ENCODE measurements around the gene CBX8. TPM values are rescaled to one million over a fixed set of nuclear protein-coding genes. Genes with fewer than 3 reads are reported as not detected.

The CBX8 gene
- total RNA-seq, 1 experiment from 2014 or later = 11.3 TPM

- H3K9me3 ChIP-seq (ENCODE audit: low read length) = no peaks in the 10 kb centered on the region
- H3F3A ChIP-seq (ENCODE audit: low read length, unreplicated experiment) = no peaks in the 10 kb centered on the region
- H3K9ac ChIP-seq (ENCODE audit: low read length) = no peak overlapping the region
- ChIA-PET CTCF (interaction anchor here (0.5 to 0.7 kb wide), 4 partner anchors 20 to 167 kb away, joined by 3 to 7 read pairs (median 5); no protein-coding TSS in a partner anchor), POLR2A (ENCODE audit: unreplicated experiment) (interaction anchor here (0.6 kb wide), 1 partner anchor 315 kb away, joined by 4 read pairs; no protein-coding TSS in a partner anchor)
- ATAC-seq (peak; percentile 11), DNase-seq (no peak)
- H3K4me1 ChIP-seq (ENCODE audit: insufficient read depth, low read length) = peaks cover 18% of the 10 kb centered on the region
- H4K20me1 ChIP-seq (ENCODE audit: low read length) = peaks cover 21% of the 10 kb centered on the region
- no peaks in the 10 kb centered on the region for H3K9me2 ChIP-seq (replicated peaks; ENCODE audit: low read length)
- H3K27ac ChIP-seq (ENCODE audit: low read length) = no peak overlapping the region
- H3K4me2 ChIP-seq (ENCODE audit: low read length) = peak overlapping the region; percentile 63
- peaks cover 13% of the 10 kb centered on the region for H3K79me2 ChIP-seq (ENCODE audit: low read length)
- TF ChIP-seq EZH2 (IDR thresholded peaks at IDR 0.05; ENCODE audit: low read length, unreplicated experiment) = no peak
- TF ChIP-seq EZH2phosphoT487 (IDR thresholded peaks at IDR 0.05; ENCODE audit: borderline replicate concordance, low read length) = no peak
- TF ChIP-seq CTCF (conservative IDR thresholded peaks at IDR 0.05; ENCODE audit: low read depth, low read length) = no peak
- H3K27me3 ChIP-seq (ENCODE audit: low read length) = no peaks in the 10 kb centered on the region
- H3K36me3 ChIP-seq (ENCODE audit: low read depth, low read length) = peaks cover 14% of the 10 kb centered on the region; the same call in 1 of the 2 replicates
- no TSS peak for BruUV-seq (replicated peaks)
- H3K4me3 ChIP-seq (ENCODE audit: low read length) = peak overlapping the region; percentile 44; the same call in 1 of the 2 replicates
- intact Hi-C loops (cut with micrococcal nuclease) = loop anchor here (10.0 kb wide), 1 partner anchor 87 kb away; no protein-coding TSS in a partner anchor
- H2AFZ ChIP-seq (ENCODE audit: low read length) = no peak overlapping the region
These were observed 34.7 kb upstream of the CBX8 start for GRCh38 chr17:79831265-79832217.

- BruUV-seq (replicated peaks) = no TSS peak
These were observed 33.9 kb upstream of the CBX8 start for GRCh38 chr17:79830763-79831264.

More at GRCh38 chr17:79830763-79831264, 33.9 kb upstream of the CBX8 start:
- Histone ChIP-seq H3K9ac (ENCODE audit: low read length) (no peak overlapping the region), H2AFZ (ENCODE audit: low read length) (no peak overlapping the region), H3K27me3 (ENCODE audit: low read length) (no peaks in the 10 kb centered on the region), H3K79me2 (ENCODE audit: low read length) (peaks cover 6% of the 10 kb centered on the region), H3K27ac (ENCODE audit: low read length) (no peak overlapping the region), H4K20me1 (ENCODE audit: low read length) (peaks cover 15% of the 10 kb centered on the region), H3F3A (ENCODE audit: low read length, unreplicated experiment) (no peaks in the 10 kb centered on the region), H3K4me2 (ENCODE audit: low read length) (no peak overlapping the region), H3K9me3 (ENCODE audit: low read length) (no peaks in the 10 kb centered on the region), H3K36me3 (ENCODE audit: low read depth, low read length) (peaks cover 14% of the 10 kb centered on the region; the same call in 1 of the 2 replicates), H3K4me1 (ENCODE audit: insufficient read depth, low read length) (peaks cover 14% of the 10 kb centered on the region), H3K4me3 (ENCODE audit: low read length) (no peak overlapping the region), H3K9me2 (replicated peaks; ENCODE audit: low read length) (no peaks in the 10 kb centered on the region)
- DNase-seq (no peak), ATAC-seq (no peak)
- CTCF ChIA-PET = interaction anchor here (0.5 to 0.7 kb wide), 3 partner anchors 19 to 167 kb away, joined by 3 to 7 read pairs (median 7); no protein-coding TSS in a partner anchor
- POLR2A ChIA-PET (ENCODE audit: unreplicated experiment) = interaction anchor here (0.6 kb wide), 1 partner anchor 315 kb away, joined by 4 read pairs; no protein-coding TSS in a partner anchor
- TF ChIP-seq EZH2phosphoT487 (IDR thresholded peaks at IDR 0.05; ENCODE audit: borderline replicate concordance, low read length) (no peak), CTCF (conservative IDR thresholded peaks at IDR 0.05; ENCODE audit: low read depth, low read length) (no peak), EZH2 (IDR thresholded peaks at IDR 0.05; ENCODE audit: low read length, unreplicated experiment) (no peak)
- intact Hi-C loops (cut with micrococcal nuclease) = loop anchor here (10.0 kb wide), 1 partner anchor 86 kb away; no protein-coding TSS in a partner anchor
